Prostate gland (tissue), 2 donors: ENCODE data around the gene JAK1.

ENCODE experiments used
- CTCF ChIP-seq, 4 experiments: fragments of 200-600 bp in 2 of 4; fragments of 450-650 bp in 2 of 4; sonication (generic) in 2 of 4; IDR thresholded peaks; 1 replicate in 3 of 4; 2 replicates in 1 of 4; pipeline ENCODE4 v1.5.1; 2016 to 2019; ENCODE audit warnings: antibody characterized with exemption in 4 of 4, mild to moderate bottlenecking in 2 of 4, moderate library complexity in 2 of 4
- POLR2A ChIP-seq: fragments of 450-650 bp; IDR thresholded peaks from one replicate; pipeline ENCODE4 v1.6.1; 2016; ENCODE audit warnings: antibody characterized with exemption, mild to moderate bottlenecking

- no peak for TF ChIP-seq CTCF (IDR thresholded peaks at IDR 0.05)
- no peak for TF ChIP-seq POLR2A
Measured at GRCh38 chr1:64925594-64925993, 40.8 kb downstream of the JAK1 start.
